Effector CD4-positive, alpha-beta T cell (primary cell): ENCODE data around the gene RASGRP2.
"Not testable (repeated sequence)": the region's sequence is repeated elsewhere in the genome, so short reads cannot be mapped to it uniquely, and the experiment has no call there.

Experiments used
- DNase-seq: peaks from one replicate; pipeline ENCODE4 v3.0.0-alpha.2; 2020

RASGRP2 gene

GRCh38 chr11:64717268-64717578 is 26.7 kb downstream of the RASGRP2 start:
- no peak for DNase-seq

- DNase-seq, result no peak
Measured at GRCh38 chr11:64716473-64717267, 27.3 kb downstream of the RASGRP2 start.

GRCh38 chr11:64715756-64716472 is 28.0 kb downstream of the RASGRP2 start:
- DNase-seq, result no peak

GRCh38 chr11:64715110-64715509 is 28.8 kb downstream of the RASGRP2 start:
- no peak for DNase-seq

GRCh38 chr11:64714666-64715065 is 29.3 kb downstream of the RASGRP2 start:
- no peak for DNase-seq

- DNase-seq, result no peak
Measured at GRCh38 chr11:64713781-64714363, 30.1 kb downstream of the RASGRP2 start.

- no peak for DNase-seq
Measured at GRCh38 chr11:64713016-64713707, 30.8 kb downstream of the RASGRP2 start.

GRCh38 chr11:64712430-64713015 is 31.4 kb downstream of the RASGRP2 start:
- DNase-seq, result no peak

- DNase-seq, result no peak
Measured at GRCh38 chr11:64711956-64712362, 32.0 kb downstream of the RASGRP2 start.

GRCh38 chr11:64711138-64711955 is 32.6 kb downstream of the RASGRP2 start:
- DNase-seq, result no peak

GRCh38 chr11:64710418-64711137 is 33.4 kb downstream of the RASGRP2 start:
- no peak for DNase-seq

GRCh38 chr11:64705501-64705900 is 38.4 kb downstream of the RASGRP2 start:
- no peak for DNase-seq

GRCh38 chr11:64703048-64703447 is 40.9 kb downstream of the RASGRP2 start:
- DNase-seq, result no peak

- not testable (repeated sequence) for DNase-seq
Measured at GRCh38 chr11:64701956-64702355, 42.0 kb downstream of the RASGRP2 start.

GRCh38 chr11:64698427-64698826 is 45.5 kb downstream of the RASGRP2 start:
- DNase-seq, result no peak

GRCh38 chr11:64697663-64698375 is 46.1 kb downstream of the RASGRP2 start:
- DNase-seq, result no peak

- DNase-seq, result no peak
Measured at GRCh38 chr11:64696045-64696444, 47.9 kb downstream of the RASGRP2 start.

GRCh38 chr11:64695548-64695947 is 48.4 kb downstream of the RASGRP2 start:
- DNase-seq, result no peak

GRCh38 chr11:64694821-64695365 is 49.0 kb downstream of the RASGRP2 start:
- no peak for DNase-seq

- DNase-seq, result no peak
Measured at GRCh38 chr11:64694026-64694755, 49.8 kb downstream of the RASGRP2 start.
